GM18505 (cell line): Measurements from ENCODE around the gene EZH2.

Experiments
- ATAC-seq: cut with Tn5 transposase; IDR thresholded peaks from one replicate; pipeline ENCODE4 v1.9.1; 2021; ENCODE audit not compliant: unreplicated experiment
- POLR2A ChIP-seq: IDR thresholded peaks from 4 replicates; pipeline ENCODE4 v1.6.1; 2011; ENCODE audit warnings: borderline replicate concordance; ENCODE audit not compliant: insufficient read depth, insufficient read length; ENCODE audit errors: extremely low read depth

The EZH2 gene

GRCh38 chr7:148912758-148913541 is 28.9 kb upstream of the EZH2 start:
- ATAC-seq = peak; percentile 44
- TF ChIP-seq POLR2A = no peak

DNA sequence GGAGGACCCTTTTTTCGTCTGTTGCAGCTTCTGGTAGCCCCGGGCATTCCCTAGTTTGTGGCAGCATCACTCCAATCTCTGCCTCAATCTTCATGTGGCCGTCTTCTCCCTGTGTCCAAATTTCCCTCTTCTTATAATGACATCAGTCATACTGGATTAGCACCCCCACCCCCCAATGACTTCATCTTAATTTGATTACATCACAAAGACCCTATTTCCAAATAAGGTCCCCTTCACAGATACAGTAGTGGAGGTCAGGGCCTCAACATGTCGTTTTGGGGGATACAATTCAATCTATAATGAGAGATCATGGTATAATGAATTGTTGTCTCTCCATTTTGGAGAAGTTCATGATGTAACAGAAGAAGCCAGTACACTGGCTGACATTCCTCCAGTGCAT is 28.1 kb upstream of the EZH2 start:
- ATAC-seq = no peak
- no peak for TF ChIP-seq POLR2A

DNA sequence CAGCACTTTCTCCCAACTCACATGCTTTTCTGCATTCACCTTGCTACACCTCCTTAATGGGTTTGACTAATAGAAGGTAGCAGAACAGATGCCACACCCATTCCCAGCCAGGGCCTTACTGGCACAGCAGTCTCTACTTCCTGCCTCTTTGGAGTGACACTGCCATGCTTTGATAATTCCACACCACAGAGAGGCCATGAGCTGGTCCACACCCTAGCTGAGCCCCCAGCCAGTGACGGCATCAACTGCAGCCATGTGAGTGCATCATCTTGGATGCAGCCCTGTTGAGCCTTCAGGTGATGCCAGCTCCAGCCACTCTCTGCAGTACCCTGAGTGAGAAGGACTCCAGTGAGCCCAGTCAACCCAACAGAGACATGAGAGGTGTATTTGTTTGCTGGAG is 27.5 kb upstream of the EZH2 start:
- ATAC-seq = no peak

GRCh38 chr7:148909568-148909967 is 25.5 kb upstream of the EZH2 start:
- no peak for TF ChIP-seq POLR2A
- no peak for ATAC-seq

More for the DNA sequence above, 27.5 kb upstream of the EZH2 start:
- no peak for TF ChIP-seq POLR2A

DNA sequence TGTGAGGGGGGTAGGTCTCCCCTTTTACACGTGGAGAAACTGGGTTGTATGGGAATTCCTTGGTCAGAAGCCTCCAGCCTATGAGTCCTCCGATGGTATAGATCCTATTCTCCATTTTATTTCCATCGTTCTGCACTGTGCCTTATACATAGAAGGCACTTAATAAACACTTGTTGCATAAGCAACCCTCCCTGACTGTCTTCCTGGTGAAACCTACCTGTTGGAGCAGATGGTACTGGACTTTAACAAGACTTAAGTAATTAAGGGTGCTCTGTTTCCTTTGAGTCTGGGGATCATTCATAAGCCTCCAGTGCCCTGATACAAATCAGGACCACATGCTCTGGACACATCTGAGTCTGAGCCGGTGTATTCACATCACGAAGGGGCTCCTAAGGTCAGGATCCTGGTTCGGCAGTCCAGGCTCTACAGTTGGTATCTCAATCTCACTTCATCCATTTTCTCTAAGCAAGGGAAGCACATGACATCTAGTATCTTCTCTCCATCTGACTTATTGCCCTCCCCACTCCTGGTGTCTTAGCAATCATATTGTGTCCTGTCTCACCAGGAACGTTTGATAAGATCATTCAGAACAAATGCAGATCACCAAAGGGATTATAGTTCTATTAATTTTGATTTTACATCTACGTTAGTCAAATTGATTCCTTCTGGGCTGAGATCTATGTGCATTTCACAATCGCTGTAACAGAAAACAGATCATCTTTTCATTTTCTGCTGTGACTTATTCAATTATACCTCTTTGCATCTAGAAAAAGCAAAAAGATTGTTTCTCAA is 22.8 kb upstream of the EZH2 start:
- ATAC-seq = no peak
- TF ChIP-seq POLR2A = no peak

DNA sequence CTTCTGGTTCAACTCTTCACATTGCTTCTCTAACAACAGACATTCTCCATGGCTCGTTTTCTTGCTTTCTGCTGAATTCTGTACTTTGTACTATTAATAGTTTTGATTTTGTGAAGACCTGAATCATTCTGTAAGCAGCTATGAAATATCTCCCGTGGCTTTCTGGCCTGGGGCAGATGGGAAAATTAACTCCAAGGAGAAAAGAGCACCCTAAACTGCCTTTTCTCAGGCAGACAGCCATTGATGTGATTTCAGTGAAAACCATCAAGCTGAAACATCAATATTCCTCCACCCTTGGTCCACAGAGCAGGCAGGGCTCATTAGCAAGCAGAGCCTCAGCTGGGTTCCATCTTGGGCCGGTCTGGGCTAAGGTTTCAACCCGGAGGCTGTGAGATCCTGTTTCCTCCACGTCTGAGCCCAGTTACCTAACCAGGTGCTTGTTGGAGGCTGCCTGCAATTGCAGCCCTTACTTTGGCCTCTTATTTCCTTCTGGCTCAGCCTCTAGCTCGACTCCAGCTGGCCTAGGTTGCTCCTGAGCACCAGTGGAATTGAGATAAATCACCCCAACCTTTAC is 21.1 kb upstream of the EZH2 start:
- no peak for TF ChIP-seq POLR2A
- no peak for ATAC-seq

- no peak for ATAC-seq
- no peak for TF ChIP-seq POLR2A
Measured at GRCh38 chr7:148903504-148903903, 19.4 kb upstream of the EZH2 start.

DNA sequence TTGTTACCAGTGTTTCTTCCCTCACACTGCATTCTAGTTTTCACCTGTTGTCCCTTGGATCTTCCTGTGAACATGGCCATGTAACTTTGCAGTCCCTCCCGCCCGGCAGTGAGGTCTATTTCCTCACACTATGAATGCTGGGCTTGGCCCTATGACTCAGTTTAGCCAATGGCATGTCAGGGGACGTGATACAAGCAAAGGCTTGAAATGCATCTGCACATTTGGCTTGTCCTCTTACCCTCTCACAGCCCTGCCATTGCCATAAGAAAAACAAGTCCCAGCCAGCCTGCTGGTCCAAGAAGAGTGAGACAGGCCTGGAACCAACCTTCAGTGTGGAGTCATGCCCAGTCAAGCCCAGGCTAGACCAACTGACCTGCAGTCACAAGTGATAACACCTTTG is 17.1 kb upstream of the EZH2 start:
- ATAC-seq = no peak
- TF ChIP-seq POLR2A = no peak

- no peak for ATAC-seq
- no peak for TF ChIP-seq POLR2A
Measured at GRCh38 chr7:148898845-148899484, 14.9 kb upstream of the EZH2 start.

DNA sequence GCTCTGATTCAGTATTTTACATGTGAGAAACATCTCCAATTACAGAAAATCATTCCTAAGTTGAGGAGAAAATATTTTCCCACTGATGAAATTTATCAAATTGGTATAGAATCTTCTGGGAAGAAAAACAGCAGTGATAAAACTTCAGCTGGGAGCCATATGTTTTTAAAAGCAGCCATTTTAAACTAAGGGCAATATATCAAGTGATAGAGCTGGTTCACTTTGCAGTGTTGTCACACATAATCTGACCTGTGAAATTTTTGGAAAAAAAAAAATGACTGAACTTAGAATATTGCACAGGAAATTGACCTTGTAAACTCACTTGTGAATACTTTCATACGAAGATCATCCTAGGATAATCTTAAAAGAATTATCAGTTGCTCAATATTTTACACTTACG is 10.5 kb upstream of the EZH2 start:
- no peak for ATAC-seq
- TF ChIP-seq POLR2A = no peak

DNA sequence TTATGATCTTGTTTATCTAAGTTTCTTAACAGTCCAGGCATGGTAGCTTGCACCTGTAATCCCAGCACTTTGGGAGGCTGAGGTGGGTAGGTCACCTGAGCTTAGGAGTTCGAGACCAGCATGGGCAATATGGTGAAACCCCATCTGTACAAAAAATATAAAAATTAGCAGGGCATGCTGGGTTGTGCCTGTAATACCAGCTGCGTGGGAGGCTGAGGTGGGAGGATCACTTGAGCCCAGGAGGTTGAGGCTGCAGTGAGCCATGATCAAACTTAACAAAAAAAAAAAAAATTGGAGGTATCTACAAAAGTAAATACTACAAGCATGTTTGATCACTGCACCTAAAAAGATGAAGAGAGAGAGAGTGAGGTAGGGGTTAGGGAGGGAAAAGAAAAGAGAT is 9.0 kb upstream of the EZH2 start:
- no peak for TF ChIP-seq POLR2A

DNA sequence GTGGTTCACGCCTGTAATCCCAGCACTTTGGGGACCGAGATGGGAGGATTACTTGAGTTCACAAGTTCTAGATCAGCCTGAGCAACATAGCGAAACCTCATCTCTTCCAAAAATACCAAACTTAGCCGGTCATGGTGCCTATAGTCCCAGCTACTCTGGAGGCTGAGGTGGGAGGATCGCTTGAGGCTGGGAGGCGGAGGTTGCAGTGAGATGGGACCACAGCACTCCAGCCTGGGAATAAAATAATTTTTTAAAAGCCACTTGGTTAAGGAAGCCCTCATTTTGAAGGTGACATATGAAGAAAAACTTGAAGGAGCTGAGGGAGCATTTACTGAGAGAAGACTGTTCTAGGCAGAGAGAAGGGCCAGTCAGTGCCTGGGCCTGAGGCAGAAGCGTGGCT is 4.2 kb upstream of the EZH2 start:
- TF ChIP-seq POLR2A = no peak
- ATAC-seq = no peak

More for the DNA sequence above, 9.0 kb upstream of the EZH2 start:
- no peak for ATAC-seq

- TF ChIP-seq POLR2A = no peak
- ATAC-seq = no peak
Measured at GRCh38 chr7:148886844-148887243, 2.8 kb upstream of the EZH2 start.
